Caco-2 (cell line): ENCODE results near the gene NNT. TPM values are rescaled to one million over a fixed set of nuclear protein-coding genes. Genes with fewer than 3 reads are reported as not detected.
A peak's percentile ranks its signal among the peaks of the same experiment; 100 is the strongest.

Experiments
- BruUV-seq: library from RNA; stranded (reverse); fragments of 400-500 nt; replicated peaks from 2 replicates; lab custom pipeline; 2021; lab: Mats Ljungman, UMichigan
- CTCF ChIA-PET: fragments of 300-600 bp; sonication (Branson Sonifier 250); formaldehyde crosslinking; loops from one replicate; lab custom pipeline; 2022; ENCODE audit warnings: antibody characterized with exemption; lab: Charles Lee
- POLR2A ChIA-PET: fragments of 300-600 bp; sonication (Branson Sonifier 250); formaldehyde crosslinking; loops from one replicate; lab custom pipeline; 2022; ENCODE audit warnings: antibody characterized with exemption; lab: Charles Lee
- DNase-seq, 2 experiments: peaks; one replicate each; pipeline versions ENCODE4 v3.0.0 to v3.0.0-alpha.2; 2020 to 2022
- H3K27me3 ChIP-seq: replicated peaks from 2 replicates; pipeline ENCODE4 v1.6.0; 2011; ENCODE audit warnings: low read length; ENCODE audit not compliant: control insufficient read depth, insufficient read depth
- H3K36me3 ChIP-seq: 2 replicates; pipeline ENCODE4 v1.5.1; 2011; ENCODE audit warnings: low read length; ENCODE audit not compliant: control insufficient read depth, insufficient read depth
- H3K4me1 ChIP-seq: fragments of 250-450 bp; sonication (Bioruptor Pico); 2 replicates; pipeline ENCODE4 v1.5.1; 2020; ENCODE audit warnings: mild to moderate bottlenecking
- H3K4me3 ChIP-seq: 2 replicates; pipeline ENCODE4 v1.5.1; 2011; ENCODE audit warnings: low read depth, mild to moderate bottlenecking, control low read depth, low read length
- H3K9me3 ChIP-seq: fragments of 250-450 bp; sonication (Bioruptor Pico); 2 replicates; pipeline ENCODE4 v1.5.1; 2020; ENCODE audit warnings: mild to moderate bottlenecking, moderate library complexity
- H3K27ac Mint-ChIP-seq: one replicate; pipeline ENCODE4 v1.8.0; 2022; ENCODE audit warnings: mixed read lengths; ENCODE audit not compliant: unreplicated experiment
- H3K27me3 Mint-ChIP-seq: one replicate; pipeline ENCODE4 v1.8.0; 2022; ENCODE audit warnings: mixed read lengths; ENCODE audit not compliant: insufficient read depth, unreplicated experiment
- H3K36me3 Mint-ChIP-seq: one replicate; pipeline ENCODE4 v1.8.0; 2022; ENCODE audit warnings: mild to moderate bottlenecking, mixed read lengths; ENCODE audit not compliant: insufficient read depth, unreplicated experiment
- H3K4me1 Mint-ChIP-seq: one replicate; pipeline ENCODE4 v1.8.0; 2022; ENCODE audit warnings: low read depth, mixed read lengths; ENCODE audit not compliant: unreplicated experiment
- H3K4me3 Mint-ChIP-seq: one replicate; pipeline ENCODE4 v1.8.0; 2022; ENCODE audit warnings: mild to moderate bottlenecking, moderate library complexity, mixed read lengths; ENCODE audit not compliant: unreplicated experiment
- H3K9me3 Mint-ChIP-seq: one replicate; pipeline ENCODE4 v1.8.0; 2022; ENCODE audit warnings: mixed read lengths; ENCODE audit not compliant: unreplicated experiment
- CTCF ChIP-seq, 2 experiments: fragments of 200-600 bp in 1 of 2; IDR thresholded peaks; 1 replicate in 1 of 2; 2 replicates in 1 of 2; pipeline versions ENCODE4 v1.5.1 to v1.8.0; 2011 to 2022; ENCODE audit warnings: antibody characterized with exemption in 1 of 2, control low read depth in 1 of 2, inconsistent platforms in 1 of 2, low read depth in 1 of 2, low read length in 1 of 2, mild to moderate bottlenecking in 1 of 2, moderate library complexity in 1 of 2; ENCODE audit not compliant: insufficient read depth in 1 of 2, severe bottlenecking in 1 of 2, unreplicated experiment in 1 of 2
- intact Hi-C: fragments of 100-400 bp; cut with micrococcal nuclease; formaldehyde crosslinking; loops from one replicate; pipeline ENCODE4 v1.10.0; 2022; ENCODE audit not compliant: unreplicated experiment
- total RNA-seq: library from RNA; stranded (reverse); gene quantifications from 2 replicates; pipeline ENCODE4 v1.2.3, GENCODE V29; 2022

NNT gene
- total RNA-seq, 1 experiment from 2014 or later, result 44.8 TPM

- H3K4me3 ChIP-seq, result no peak overlapping the region
- peaks cover 24% of the 10 kb centered on the region for H3K36me3 Mint-ChIP-seq
- TF ChIP-seq CTCF (IDR thresholded peaks at IDR 0.05; ENCODE audit: insufficient read depth in 1 of 2, low read depth in 1 of 2, low read length in 1 of 2, severe bottlenecking in 1 of 2, unreplicated experiment in 1 of 2), result no peak
- no peaks in the 10 kb centered on the region; the same call in 1 of the 2 replicates for H3K4me1 ChIP-seq
- H3K4me1 Mint-ChIP-seq, result peaks cover 7% of the 10 kb centered on the region
- no peak for DNase-seq
- no peaks in the 10 kb centered on the region; the same call in none of the 2 replicates for H3K36me3 ChIP-seq
- intact Hi-C loops, result no loop called here
- no peaks in the 10 kb centered on the region for H3K9me3 ChIP-seq
- no peaks in the 10 kb centered on the region for H3K27me3 Mint-ChIP-seq
- H3K9me3 Mint-ChIP-seq, result no peaks in the 10 kb centered on the region
- POLR2A ChIA-PET, result interaction anchor here (0.6 kb wide), 1 partner anchor 51 kb away, joined by 3 read pairs; no protein-coding TSS in a partner anchor
- no peaks in the 10 kb centered on the region for H3K27me3 ChIP-seq
- H3K27ac Mint-ChIP-seq, result no peak overlapping the region
- CTCF ChIA-PET, result no interaction called here
- no peak overlapping the region for H3K4me3 Mint-ChIP-seq
- BruUV-seq, result TSS peak; percentile 7
Observed at GRCh38 chr5:43606351-43606750, 3.4 kb downstream of the NNT start.

- H3K4me3 Mint-ChIP-seq, result no peak overlapping the region
- TF ChIP-seq CTCF (IDR thresholded peaks at IDR 0.05; ENCODE audit: insufficient read depth in 1 of 2, low read depth in 1 of 2, low read length in 1 of 2, severe bottlenecking in 1 of 2, unreplicated experiment in 1 of 2), result no peak
- no peaks in the 10 kb centered on the region for H3K27me3 ChIP-seq
- peaks cover 6% of the 10 kb centered on the region for H3K4me1 Mint-ChIP-seq
- H3K36me3 Mint-ChIP-seq, result peaks cover 22% of the 10 kb centered on the region
- BruUV-seq, result no TSS peak
- no peaks in the 10 kb centered on the region for H3K27me3 Mint-ChIP-seq
- H3K36me3 ChIP-seq, result no peaks in the 10 kb centered on the region; the same call in none of the 2 replicates
- H3K27ac Mint-ChIP-seq, result no peak overlapping the region
- POLR2A ChIA-PET, result no interaction called here
- intact Hi-C loops, result no loop called here
- no peak overlapping the region for H3K4me3 ChIP-seq
- CTCF ChIA-PET, result no interaction called here
- H3K4me1 ChIP-seq, result no peaks in the 10 kb centered on the region; the same call in 1 of the 2 replicates
- no peaks in the 10 kb centered on the region for H3K9me3 Mint-ChIP-seq
- H3K9me3 ChIP-seq, result no peaks in the 10 kb centered on the region
- DNase-seq, result no peak
Observed at GRCh38 chr5:43608406-43608805, 5.4 kb downstream of the NNT start.

- Mint-ChIP-seq H3K4me1 (no peaks in the 10 kb centered on the region), H3K36me3 (peaks cover 17% of the 10 kb centered on the region), H3K27me3 (no peaks in the 10 kb centered on the region), H3K4me3 (no peak overlapping the region), H3K27ac (no peak overlapping the region), H3K9me3 (no peaks in the 10 kb centered on the region)
- TF ChIP-seq CTCF (IDR thresholded peaks at IDR 0.05; ENCODE audit: insufficient read depth in 1 of 2, low read depth in 1 of 2, low read length in 1 of 2, severe bottlenecking in 1 of 2, unreplicated experiment in 1 of 2), result peak; percentile 14 to 25
- DNase-seq, result peak in 1 of 2 experiments; percentile 13
- no TSS peak for BruUV-seq
- intact Hi-C loops, result no loop called here
- no peak overlapping the region for H3K4me3 ChIP-seq
- CTCF ChIA-PET, result interaction anchor here (0.6 to 0.7 kb wide), 2 partner anchors 489 to 1174 kb away, joined by 3 read pairs; partner anchors contain the start of gene ZNF131
- no peaks in the 10 kb centered on the region for H3K9me3 ChIP-seq
- H3K4me1 ChIP-seq, result no peaks in the 10 kb centered on the region; the same call in 1 of the 2 replicates
- H3K27me3 ChIP-seq, result no peaks in the 10 kb centered on the region
- POLR2A ChIA-PET, result no interaction called here
- no peaks in the 10 kb centered on the region; the same call in none of the 2 replicates for H3K36me3 ChIP-seq
Observed at GRCh38 chr5:43609752-43610151, 6.8 kb downstream of the NNT start.
